ENCODE measurements around the gene UGT1A1.

The UGT1A1 gene

GRCh38 chr2:233798335-233799086 is 38.4 kb downstream of the UGT1A1 start:
- no peak overlapping the region for H3K27ac ChIP-seq (ENCODE audit: low read depth, low read length)

DNA sequence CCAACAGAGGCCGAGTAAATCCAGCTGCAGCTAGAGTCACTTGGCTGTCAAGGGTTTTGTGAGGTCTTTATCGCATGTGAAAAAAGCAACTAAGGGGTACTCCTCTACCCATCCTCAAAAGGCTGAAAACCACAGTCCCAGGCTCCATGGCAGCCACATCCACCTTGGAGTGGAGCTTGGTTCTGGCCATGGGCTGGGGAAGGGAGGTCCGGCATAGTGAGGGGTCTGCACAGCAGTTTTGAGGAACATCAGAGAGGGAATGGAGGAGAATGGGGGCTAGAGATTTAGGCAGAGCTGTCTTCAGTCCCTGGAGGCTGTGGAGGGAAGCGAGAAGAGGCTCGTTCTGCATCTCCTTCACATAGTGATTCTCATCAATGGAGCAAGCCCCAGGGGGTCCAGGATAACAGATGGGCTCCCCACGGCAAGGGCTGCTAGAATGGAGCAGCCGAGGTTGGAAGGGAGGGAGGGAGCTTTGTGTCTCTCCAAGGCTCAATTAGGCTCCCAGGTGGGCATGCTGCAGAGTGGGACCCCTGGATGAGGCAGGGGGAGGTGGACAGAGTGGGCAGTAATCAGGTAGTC is 39.1 kb downstream of the UGT1A1 start:
- TF ChIP-seq EZH2phosphoT487 (IDR thresholded peaks at IDR 0.05; ENCODE audit: borderline replicate concordance, low read length), result no peak
- TF ChIP-seq, protein P1, sequence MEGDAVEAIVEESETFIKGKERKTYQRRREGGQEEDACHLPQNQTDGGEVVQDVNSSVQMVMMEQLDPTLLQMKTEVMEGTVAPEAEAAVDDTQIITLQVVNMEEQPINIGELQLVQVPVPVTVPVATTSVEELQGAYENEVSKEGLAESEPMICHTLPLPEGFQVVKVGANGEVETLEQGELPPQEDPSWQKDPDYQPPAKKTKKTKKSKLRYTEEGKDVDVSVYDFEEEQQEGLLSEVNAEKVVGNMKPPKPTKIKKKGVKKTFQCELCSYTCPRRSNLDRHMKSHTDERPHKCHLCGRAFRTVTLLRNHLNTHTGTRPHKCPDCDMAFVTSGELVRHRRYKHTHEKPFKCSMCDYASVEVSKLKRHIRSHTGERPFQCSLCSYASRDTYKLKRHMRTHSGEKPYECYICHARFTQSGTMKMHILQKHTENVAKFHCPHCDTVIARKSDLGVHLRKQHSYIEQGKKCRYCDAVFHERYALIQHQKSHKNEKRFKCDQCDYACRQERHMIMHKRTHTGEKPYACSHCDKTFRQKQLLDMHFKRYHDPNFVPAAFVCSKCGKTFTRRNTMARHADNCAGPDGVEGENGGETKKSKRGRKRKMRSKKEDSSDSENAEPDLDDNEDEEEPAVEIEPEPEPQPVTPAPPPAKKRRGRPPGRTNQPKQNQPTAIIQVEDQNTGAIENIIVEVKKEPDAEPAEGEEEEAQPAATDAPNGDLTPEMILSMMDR (IDR thresholded peaks at IDR 0.05; ENCODE audit: low read depth, low read length, poor library complexity, severe bottlenecking), result no peak
- H4K20me1 ChIP-seq (ENCODE audit: control insufficient read depth, insufficient read depth, low read depth, low read length), result no peaks in the 10 kb centered on the region
- H3K36me3 ChIP-seq (ENCODE audit: control insufficient read depth, low read length), result no peaks in the 10 kb centered on the region
- no peaks in the 10 kb centered on the region for H3K9me3 ChIP-seq (ENCODE audit: control insufficient read depth, insufficient read depth, low read length)
- H3K27me3 ChIP-seq (ENCODE audit: control insufficient read depth, low read length), result peaks cover 3% of the 10 kb centered on the region; the same call in 1 of the 2 replicates
- no peaks in the 10 kb centered on the region for H3K79me2 ChIP-seq (ENCODE audit: control insufficient read depth, low read length)
- peaks cover 9% of the 10 kb centered on the region for H3K4me1 ChIP-seq (ENCODE audit: control insufficient read depth, low read length)
- no peak overlapping the region for H3K4me3 ChIP-seq (ENCODE audit: low read length)
- no peaks in the 10 kb centered on the region for H3F3A ChIP-seq (ENCODE audit: control insufficient read depth, insufficient read depth)
- H3K9me2 ChIP-seq (replicated peaks; ENCODE audit: control insufficient read depth, low read length), result no peaks in the 10 kb centered on the region
- H3K4me2 ChIP-seq (ENCODE audit: low read length), result no peak overlapping the region
- H3K27ac ChIP-seq (ENCODE audit: low read depth, low read length), result no peak overlapping the region

More at GRCh38 chr2:233798335-233799086, 38.4 kb downstream of the UGT1A1 start:
- peaks cover 3% of the 10 kb centered on the region; the same call in 1 of the 2 replicates for H3K27me3 ChIP-seq (ENCODE audit: control insufficient read depth, low read length)
- H3K4me1 ChIP-seq (ENCODE audit: control insufficient read depth, low read length), result peaks cover 9% of the 10 kb centered on the region
- no peak overlapping the region for H3K4me3 ChIP-seq (ENCODE audit: low read length)
- no peaks in the 10 kb centered on the region for H3K79me2 ChIP-seq (ENCODE audit: control insufficient read depth, low read length)
- TF ChIP-seq EZH2phosphoT487 (IDR thresholded peaks at IDR 0.05; ENCODE audit: borderline replicate concordance, low read length), result no peak
- TF ChIP-seq, protein P1 (IDR thresholded peaks at IDR 0.05; ENCODE audit: low read depth, low read length, poor library complexity, severe bottlenecking), result no peak
- H3K9me3 ChIP-seq (ENCODE audit: control insufficient read depth, insufficient read depth, low read length), result no peaks in the 10 kb centered on the region
- H3K4me2 ChIP-seq (ENCODE audit: low read length), result no peak overlapping the region
- no peaks in the 10 kb centered on the region for H3K9me2 ChIP-seq (replicated peaks; ENCODE audit: control insufficient read depth, low read length)
- no peaks in the 10 kb centered on the region for H3K36me3 ChIP-seq (ENCODE audit: control insufficient read depth, low read length)
- H4K20me1 ChIP-seq (ENCODE audit: control insufficient read depth, insufficient read depth, low read depth, low read length), result no peaks in the 10 kb centered on the region
- no peaks in the 10 kb centered on the region for H3F3A ChIP-seq (ENCODE audit: control insufficient read depth, insufficient read depth)

DNA sequence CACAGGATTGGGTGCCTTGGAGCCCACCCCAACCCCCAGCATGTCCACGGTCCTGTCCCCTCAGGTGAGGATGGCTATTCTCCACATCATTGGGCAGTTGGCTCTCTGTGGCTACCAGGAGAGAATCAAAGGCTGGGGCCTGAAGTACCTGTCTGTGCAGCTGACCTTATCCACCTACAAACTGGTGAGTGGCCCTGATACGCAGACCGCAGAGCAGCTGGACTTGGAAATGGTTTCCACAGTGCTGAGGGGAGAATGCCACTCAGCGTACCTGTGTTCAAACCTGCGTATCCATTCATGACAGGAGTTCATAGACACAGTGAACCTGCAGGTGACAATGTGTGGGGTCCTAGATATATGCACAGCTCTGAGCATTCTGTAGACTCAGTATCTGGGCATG is 39.6 kb downstream of the UGT1A1 start:
- no peak for TF ChIP-seq EZH2phosphoT487 (IDR thresholded peaks at IDR 0.05; ENCODE audit: borderline replicate concordance, low read length)
- TF ChIP-seq, protein P1 (IDR thresholded peaks at IDR 0.05; ENCODE audit: low read depth, low read length, poor library complexity, severe bottlenecking), result no peak
- H3K79me2 ChIP-seq (ENCODE audit: control insufficient read depth, low read length), result no peaks in the 10 kb centered on the region
- H3K4me3 ChIP-seq (ENCODE audit: low read length), result no peak overlapping the region
- peaks cover 3% of the 10 kb centered on the region; the same call in 1 of the 2 replicates for H3K27me3 ChIP-seq (ENCODE audit: control insufficient read depth, low read length)
- H3K9me2 ChIP-seq (replicated peaks; ENCODE audit: control insufficient read depth, low read length), result no peaks in the 10 kb centered on the region
- no peaks in the 10 kb centered on the region for H3K9me3 ChIP-seq (ENCODE audit: control insufficient read depth, insufficient read depth, low read length)
- H3K27ac ChIP-seq (ENCODE audit: low read depth, low read length), result no peak overlapping the region
- H3F3A ChIP-seq (ENCODE audit: control insufficient read depth, insufficient read depth), result no peaks in the 10 kb centered on the region
- no peaks in the 10 kb centered on the region for H4K20me1 ChIP-seq (ENCODE audit: control insufficient read depth, insufficient read depth, low read depth, low read length)
- no peak overlapping the region for H3K4me2 ChIP-seq (ENCODE audit: low read length)
- peaks cover 9% of the 10 kb centered on the region for H3K4me1 ChIP-seq (ENCODE audit: control insufficient read depth, low read length)
- no peaks in the 10 kb centered on the region for H3K36me3 ChIP-seq (ENCODE audit: control insufficient read depth, low read length)

All from DOHH2 (cell line).